PFSK-1 (cell line): ENCODE measurements around the gene NEDD4L.

Experiments used
- FOXP2 ChIP-seq: optimal IDR thresholded peaks from 2 replicates; pipeline ENCODE3; 2011; ENCODE audit warnings: borderline replicate concordance, control low read depth, inconsistent platforms; ENCODE audit not compliant: insufficient read depth; ENCODE audit errors: extremely low read length, extremely low read depth
- POLR2AphosphoS5 ChIP-seq: IDR thresholded peaks from 2 replicates; pipeline ENCODE4 v1.6.1; 2012; ENCODE audit warnings: low read depth, mild to moderate bottlenecking, control low read depth, low read length, moderate library complexity
- REST ChIP-seq, 2 experiments: IDR thresholded peaks; 2 replicates each; pipeline versions ENCODE4 v1.6.1 to v1.8.0; 2011 to 2012; ENCODE audit warnings: low read depth in 2 of 2, low read length in 2 of 2, control low read depth in 1 of 2, inconsistent platforms in 1 of 2, mild to moderate bottlenecking in 1 of 2, moderate library complexity in 1 of 2; ENCODE audit not compliant: insufficient read depth in 1 of 2
- SIN3A ChIP-seq: IDR thresholded peaks from 2 replicates; pipeline ENCODE4 v1.6.1; 2012; ENCODE audit warnings: mild to moderate bottlenecking, low read length, moderate library complexity, borderline replicate concordance; ENCODE audit not compliant: insufficient read depth
- TAF1 ChIP-seq: IDR thresholded peaks from 2 replicates; pipeline ENCODE4 v1.6.1; 2012; ENCODE audit warnings: low read length, control low read depth, borderline replicate concordance; ENCODE audit not compliant: insufficient read depth

Gene NEDD4L

GRCh38 chr18:58447402-58448095, 403.5 kb downstream of the NEDD4L start:
- TF ChIP-seq SIN3A (no peak), FOXP2 (no peak), POLR2AphosphoS5 (no peak), REST (IDR thresholded peaks at IDR 0.05; ENCODE audit: insufficient read depth in 1 of 2, low read depth in 2 of 2, low read length in 2 of 2) (no peak), TAF1 (no peak)

GRCh38 chr18:58449464-58449863, 405.4 kb downstream of the NEDD4L start:
- TF ChIP-seq SIN3A (no peak), POLR2AphosphoS5 (no peak), TAF1 (no peak), FOXP2 (no peak), REST (IDR thresholded peaks at IDR 0.05; ENCODE audit: insufficient read depth in 1 of 2, low read depth in 2 of 2, low read length in 2 of 2) (no peak)
